HG03442 (cell line): ENCODE results near the gene B4GALT5.

ENCODE experiments used
- ATAC-seq: cut with Tn5 transposase; IDR thresholded peaks from one replicate; pipeline ENCODE4 v1.9.1; 2021; ENCODE audit warnings: mild to moderate bottlenecking, moderate library complexity; ENCODE audit not compliant: unreplicated experiment

B4GALT5 gene

DNA sequence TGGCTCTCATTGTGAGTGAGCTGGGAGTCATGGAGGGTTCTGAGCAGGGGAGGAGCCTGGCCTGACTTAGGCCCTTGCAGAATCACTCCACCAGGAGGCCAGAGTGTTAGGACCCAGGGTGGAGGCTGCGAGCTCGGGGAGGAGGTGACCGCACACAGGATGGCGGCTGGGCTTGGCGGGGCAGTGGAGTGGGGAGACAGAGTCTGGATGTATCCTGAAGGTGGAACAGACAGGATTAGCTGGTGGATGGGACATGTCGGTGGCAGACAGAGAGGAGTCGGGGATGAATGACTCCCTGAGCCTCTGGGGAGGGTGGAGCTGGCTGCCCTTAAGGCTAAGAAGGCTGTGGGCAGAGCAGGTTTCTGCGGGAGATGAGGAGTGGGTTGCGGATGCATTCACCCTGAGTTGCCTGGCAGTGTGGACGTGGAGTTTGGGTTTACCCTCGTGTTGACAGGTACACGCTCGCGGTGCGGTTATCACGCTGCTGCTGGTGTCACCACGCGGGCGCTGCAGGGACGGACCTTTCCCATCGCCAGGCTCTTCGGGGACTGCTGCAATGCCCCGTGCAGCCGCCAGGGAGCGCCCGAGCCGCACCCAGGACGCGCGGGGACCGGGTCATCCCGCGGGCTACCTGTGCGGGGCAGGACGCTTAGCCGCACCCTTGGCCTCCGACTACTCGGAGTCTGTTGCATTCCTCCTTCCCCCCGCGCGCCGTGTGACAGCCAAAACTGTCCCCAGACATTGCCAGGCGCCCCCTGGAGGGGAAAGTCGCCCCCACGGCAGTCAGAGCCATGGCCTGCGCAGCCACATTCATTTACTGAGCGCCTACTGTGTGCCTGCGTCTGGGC is 102.8 kb downstream of the B4GALT5 start:
- ATAC-seq = no peak

DNA sequence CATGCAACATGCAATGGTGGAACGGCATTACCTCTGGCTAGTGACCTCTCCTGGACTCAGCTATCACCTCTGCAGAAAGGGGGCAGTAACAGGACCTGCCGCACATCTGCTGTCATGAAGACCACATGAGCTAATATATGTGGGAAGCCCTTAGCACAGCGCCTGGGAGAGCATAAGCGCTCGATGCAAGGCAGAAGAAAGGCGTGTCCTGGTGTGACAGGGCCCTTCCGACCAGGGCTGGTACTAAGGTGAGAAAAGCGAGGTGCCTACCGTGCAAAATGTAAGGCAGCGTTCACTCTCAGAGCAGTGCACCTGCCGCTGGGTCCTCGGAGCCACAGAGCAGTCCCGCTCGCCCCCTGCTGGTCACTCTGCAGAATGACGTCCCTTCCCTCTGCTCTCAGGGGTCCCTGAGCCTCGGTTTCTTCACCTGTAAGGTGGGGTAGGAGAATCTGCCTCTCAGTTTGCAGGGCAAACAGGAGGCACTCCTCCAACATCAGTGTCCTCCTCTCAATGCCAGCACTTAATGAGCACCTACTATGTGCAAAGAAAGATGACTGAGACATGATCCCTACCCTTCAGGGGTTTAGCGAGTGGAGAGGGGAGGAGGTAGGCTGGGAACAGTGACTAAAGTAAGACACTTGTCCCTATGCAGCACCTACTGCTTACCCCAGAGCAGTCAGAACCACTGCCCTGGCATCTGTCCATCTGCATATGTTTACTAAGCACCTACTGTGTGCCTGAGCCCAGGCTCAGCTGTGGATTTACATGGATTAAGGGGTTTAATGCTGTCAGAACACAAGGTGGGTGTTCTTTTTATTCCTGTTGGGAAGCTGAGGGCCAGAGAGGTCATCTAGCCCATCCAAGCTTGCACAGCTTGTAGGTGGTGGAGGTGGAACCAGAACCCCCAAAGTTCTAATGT is 104.7 kb downstream of the B4GALT5 start:
- no peak for ATAC-seq

DNA sequence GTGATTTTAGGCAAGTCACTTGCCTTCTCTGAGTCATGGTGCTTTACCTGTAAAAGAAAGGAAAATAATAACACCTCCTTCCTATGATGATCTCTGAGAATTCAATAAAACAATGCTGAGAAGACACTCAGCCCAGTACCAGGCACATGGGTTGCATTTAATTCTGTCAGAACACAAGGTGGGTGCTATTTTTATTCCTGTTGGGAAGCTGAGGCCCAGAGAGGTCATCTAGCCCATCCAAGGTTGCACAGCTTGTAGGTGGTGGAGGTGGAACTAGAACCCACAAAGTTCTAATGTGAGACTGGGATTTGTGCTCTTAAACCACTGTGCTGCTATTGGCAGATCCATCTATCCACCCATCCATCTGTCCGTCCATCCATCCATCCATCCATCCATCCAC is 106.1 kb downstream of the B4GALT5 start:
- ATAC-seq = no peak

- ATAC-seq = no peak
These were observed 110.5 kb downstream of the B4GALT5 start for GRCh38 chr20:49603209-49603627.

DNA sequence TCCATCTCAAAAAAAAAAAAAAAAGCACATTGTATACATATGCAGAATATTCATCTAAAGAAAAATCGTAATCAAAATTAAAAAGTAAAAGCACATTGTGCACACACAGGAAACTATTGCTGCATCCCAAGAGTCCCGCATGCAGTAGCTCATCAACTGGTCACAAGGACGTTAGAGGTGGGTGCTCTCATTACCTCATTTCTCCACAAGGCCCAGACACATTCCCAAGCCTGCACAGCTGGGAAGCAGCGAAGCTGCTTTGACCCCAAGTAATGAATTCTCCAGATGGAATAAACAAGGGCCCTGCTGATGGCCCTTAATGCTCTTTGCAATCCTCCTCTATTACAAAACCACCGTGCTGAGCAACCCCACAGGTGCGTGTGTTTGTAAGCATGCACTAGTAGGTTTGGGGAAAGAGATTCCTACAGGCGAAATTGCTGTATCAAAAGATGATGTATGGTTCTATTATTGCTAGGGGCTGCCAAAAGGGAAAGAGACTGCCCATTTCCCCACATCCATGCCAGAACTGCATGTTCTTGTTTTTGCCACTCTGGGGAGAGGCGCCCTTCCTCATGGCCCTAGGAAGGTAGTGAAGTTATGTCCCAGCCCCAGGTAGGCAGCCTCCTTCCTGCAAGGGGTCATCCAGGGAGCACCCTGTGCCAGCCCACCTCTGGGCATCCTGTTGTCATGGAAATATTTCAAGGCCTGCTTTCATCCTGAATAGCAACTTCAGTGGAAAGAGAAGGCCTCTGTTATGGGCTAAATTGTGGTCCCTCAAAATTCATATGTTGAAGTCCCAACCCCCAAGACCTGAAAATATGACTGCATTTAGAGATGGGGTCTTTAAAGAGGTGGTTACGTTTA is 111.1 kb downstream of the B4GALT5 start:
- no peak for ATAC-seq

- no peak for ATAC-seq
These were observed 112.3 kb downstream of the B4GALT5 start for GRCh38 chr20:49601153-49601924.

DNA sequence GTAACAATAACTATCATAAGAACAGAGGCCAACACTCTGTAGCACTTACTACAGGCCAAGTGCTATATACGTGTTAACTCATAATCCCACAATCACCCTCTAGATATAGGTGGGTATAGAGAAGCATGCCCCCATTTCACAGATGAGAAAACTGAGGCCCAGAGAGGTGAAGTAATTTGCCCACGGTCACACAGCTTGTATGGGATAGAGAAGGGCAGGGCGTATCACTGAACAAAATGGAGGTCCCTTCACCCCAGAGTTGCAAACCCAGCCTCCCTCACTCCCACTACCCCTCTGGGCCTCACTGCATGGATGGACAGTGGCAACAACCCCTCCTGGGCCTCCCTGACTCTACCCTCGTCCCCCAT is 113.9 kb downstream of the B4GALT5 start:
- ATAC-seq = no peak

GRCh38 chr20:49597825-49598395 is 115.8 kb downstream of the B4GALT5 start:
- no peak for ATAC-seq

- no peak for ATAC-seq
These were observed 117.7 kb downstream of the B4GALT5 start for GRCh38 chr20:49595811-49596561.

DNA sequence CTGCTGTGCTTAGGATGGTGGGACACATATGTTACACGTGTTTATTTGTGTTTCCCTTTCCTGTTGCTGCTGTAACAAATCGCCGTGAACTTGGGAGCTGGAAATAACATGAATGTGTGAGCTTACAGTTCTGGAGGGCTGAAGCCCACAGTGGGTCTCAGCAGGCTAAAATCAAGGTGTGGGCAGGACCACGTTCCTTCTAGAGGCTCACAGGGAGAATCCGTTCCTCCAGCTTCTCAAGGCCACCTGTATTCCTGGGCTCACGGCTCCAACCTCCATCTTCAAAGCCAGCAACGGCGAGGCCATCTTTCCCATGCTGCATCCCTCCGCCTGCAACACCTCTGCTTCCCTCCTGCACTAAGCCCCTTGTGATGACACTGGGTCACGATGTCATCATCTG is 118.3 kb downstream of the B4GALT5 start:
- no peak for ATAC-seq

- no peak for ATAC-seq
These were observed 118.8 kb downstream of the B4GALT5 start for GRCh38 chr20:49594931-49595315.

DNA sequence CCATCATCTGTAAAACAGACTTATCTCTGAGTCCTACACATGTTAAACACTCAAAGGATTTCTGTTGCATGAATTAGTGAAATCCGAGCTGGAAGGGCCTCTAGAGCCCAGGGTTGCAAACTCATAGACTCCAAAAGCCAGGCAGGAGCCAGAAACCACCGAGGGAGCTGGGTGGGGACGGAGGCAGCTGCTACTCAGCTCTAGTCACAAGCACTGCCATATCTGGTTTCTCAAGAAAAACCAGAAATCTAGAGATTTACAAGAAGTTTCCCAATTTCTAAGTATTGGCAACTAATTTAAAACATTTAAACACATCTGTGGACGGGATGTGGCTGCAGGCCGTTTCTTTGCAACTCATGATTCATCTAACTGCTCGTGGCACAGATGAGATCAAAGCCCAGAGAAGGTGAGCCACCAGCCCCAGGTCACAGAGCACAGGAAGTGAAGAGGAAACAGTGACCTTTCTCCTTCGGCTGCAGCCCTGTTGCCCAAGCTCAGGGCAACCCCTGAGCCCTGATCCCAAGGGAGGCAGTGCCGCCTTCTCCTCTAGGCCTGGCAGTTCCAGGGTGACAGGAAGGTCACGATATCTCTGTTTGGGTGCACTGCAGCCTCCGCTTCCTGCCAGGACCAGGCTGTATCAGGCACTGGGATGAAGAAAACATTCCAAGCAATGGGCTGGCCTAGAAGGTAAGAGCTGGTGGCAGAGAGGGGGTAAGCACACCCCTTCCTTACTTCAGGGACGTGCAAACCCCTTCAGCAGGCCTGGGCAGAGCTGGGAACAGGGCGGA is 119.3 kb downstream of the B4GALT5 start:
- ATAC-seq = no peak

GRCh38 chr20:49593466-49594142 is 120.1 kb downstream of the B4GALT5 start:
- ATAC-seq = no peak

DNA sequence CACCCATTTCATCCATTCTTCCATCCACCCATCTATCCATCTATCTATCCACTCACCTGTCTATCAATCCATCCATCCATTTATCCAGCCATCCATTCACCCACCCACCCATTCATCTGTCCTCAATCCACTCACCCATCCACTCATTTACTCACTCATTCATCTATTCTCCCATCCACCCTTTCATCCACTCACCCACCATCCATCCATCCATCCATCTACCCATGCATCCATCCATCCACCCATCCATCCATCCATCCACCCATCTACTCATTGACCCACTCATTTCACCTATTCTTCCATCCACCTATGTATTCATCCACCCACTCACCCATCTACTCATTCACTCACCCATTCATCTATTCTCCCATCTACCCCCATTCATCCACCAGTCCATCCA is 121.6 kb downstream of the B4GALT5 start:
- ATAC-seq = no peak

DNA sequence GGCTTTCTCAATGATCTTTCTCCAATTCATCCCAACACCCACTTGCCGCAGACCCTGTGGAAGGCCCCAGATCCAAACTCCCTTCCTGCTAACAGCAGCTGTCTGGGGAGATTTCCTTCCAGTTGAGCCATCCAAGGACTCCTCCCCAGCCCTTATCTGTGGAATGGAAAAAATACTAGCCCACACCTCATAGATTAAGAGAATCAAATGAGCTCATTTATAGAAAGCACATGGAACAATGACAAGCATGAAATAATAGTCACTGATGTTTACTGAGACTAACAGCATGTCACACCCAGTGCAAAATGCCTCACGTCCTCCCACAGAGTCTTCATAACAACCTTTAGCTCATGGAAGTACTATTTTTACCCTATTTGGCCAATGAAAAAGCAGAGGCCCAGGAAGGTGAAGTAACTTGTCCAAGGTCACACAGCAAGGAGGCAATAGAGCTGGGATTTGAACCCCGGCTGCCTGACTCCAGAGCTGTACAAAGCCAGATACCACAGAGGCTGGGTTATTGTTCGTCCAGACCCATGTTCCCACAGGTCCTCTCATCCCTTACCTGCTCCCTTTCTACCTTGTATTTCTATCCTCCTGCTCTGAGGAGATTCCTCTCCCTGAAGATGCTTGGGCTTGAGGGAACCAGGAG is 122.3 kb downstream of the B4GALT5 start:
- ATAC-seq = no peak

GRCh38 chr20:49590163-49591017 is 123.3 kb downstream of the B4GALT5 start:
- no peak for ATAC-seq
